ENCODE results near the gene KRT32.

KRT32 gene

DNA sequence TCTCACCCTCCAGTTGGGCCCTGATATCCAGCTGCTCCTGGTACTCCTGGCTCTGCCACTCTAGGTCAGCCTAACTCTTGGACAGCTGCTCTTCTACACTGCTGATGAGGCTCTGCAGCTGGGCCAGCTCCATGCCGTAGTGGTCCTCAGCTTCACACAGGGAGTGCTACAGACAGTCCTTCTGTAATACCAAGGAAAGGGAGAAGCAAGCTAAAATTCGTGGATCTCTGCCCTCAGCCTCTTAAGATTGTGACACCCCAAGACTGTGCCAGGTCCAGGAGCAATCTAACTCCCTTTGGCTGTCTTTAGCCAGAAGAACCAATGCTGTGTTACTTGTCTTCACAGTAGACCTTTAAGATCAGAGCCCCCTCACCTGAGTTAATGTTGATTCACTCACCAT, 18.7 kb downstream of the KRT32 start:
- Histone ChIP-seq H3K9ac (ENCODE audit: low read depth in 1 of 2, low read length in 2 of 2) (no peak overlapping the region), H3K9me3 (ENCODE audit: control insufficient read depth in 1 of 2, low read length in 2 of 2) (no peaks in the 10 kb centered on the region)

DNA sequence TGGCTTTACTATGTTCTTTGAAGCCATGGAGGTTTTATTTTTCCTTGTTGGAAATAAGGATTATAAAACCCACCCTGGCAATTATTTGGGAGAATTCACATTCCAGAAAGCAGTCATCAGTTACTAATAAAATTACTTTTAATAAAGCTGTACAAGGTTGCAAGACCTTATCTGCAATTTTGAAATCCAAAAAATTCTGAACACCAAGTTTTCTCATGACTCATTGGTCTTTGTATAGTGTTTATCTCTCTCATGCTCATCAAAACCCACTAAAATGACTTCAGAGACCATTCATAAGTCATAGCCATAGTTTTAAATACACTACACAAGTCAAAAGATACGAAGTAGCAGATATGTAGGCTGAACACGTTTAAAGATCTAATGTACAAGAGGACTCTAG, 20.4 kb downstream of the KRT32 start:
- no peaks in the 10 kb centered on the region for H3K9me3 ChIP-seq (ENCODE audit: control insufficient read depth in 1 of 2, low read length in 2 of 2)
- no peak overlapping the region for H3K4me3 ChIP-seq (ENCODE audit: low read depth in 1 of 2, low read length in 2 of 2)
- H3K4me1 ChIP-seq (ENCODE audit: control insufficient read depth in 1 of 2, insufficient read depth in 2 of 2, low read length in 2 of 2): no peaks in the 10 kb centered on the region
- H3K36me3 ChIP-seq (ENCODE audit: control insufficient read depth in 1 of 2, insufficient read depth in 2 of 2, low read length in 2 of 2): no peaks in the 10 kb centered on the region
- peaks cover 0 to 6% of the 10 kb centered on the region in 2 donors for H3K27me3 ChIP-seq (ENCODE audit: control insufficient read depth in 1 of 2, insufficient read depth in 2 of 2, low read length in 2 of 2)
- H3K27ac ChIP-seq (ENCODE audit: low read depth, low read length): no peak overlapping the region
- no peak overlapping the region for H3K9ac ChIP-seq (ENCODE audit: low read depth in 1 of 2, low read length in 2 of 2)

More for the DNA sequence above, 18.7 kb downstream of the KRT32 start:
- H3K27ac ChIP-seq (ENCODE audit: low read depth, low read length): no peak overlapping the region
- no peaks in the 10 kb centered on the region for H3K36me3 ChIP-seq (ENCODE audit: control insufficient read depth in 1 of 2, insufficient read depth in 2 of 2, low read length in 2 of 2)
- H3K27me3 ChIP-seq (ENCODE audit: control insufficient read depth in 1 of 2, insufficient read depth in 2 of 2, low read length in 2 of 2): no peaks in the 10 kb centered on the region
- H3K4me3 ChIP-seq (ENCODE audit: low read depth in 1 of 2, low read length in 2 of 2): no peak overlapping the region
- H3K4me1 ChIP-seq (ENCODE audit: control insufficient read depth in 1 of 2, insufficient read depth in 2 of 2, low read length in 2 of 2): no peaks in the 10 kb centered on the region

DNA sequence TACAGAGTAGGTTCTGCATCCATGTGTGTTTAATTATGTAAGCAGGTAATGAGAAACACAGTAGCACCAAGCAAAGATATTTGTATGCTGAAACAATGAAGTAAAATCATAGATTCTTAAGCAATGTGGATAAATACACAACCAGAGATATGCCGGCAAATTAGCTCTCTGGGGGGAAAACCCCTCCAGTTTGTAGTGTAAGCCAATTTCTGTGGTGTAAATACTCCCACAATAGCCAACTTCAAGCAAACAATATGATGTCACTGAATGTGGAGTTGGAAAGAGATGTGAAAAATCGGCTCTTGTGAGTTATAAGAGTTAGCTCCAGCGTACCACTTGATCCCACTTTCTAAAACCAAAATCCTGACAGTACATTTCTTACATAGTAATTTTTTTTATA, 22.5 kb downstream of the KRT32 start:
- Histone ChIP-seq H3K4me1 (ENCODE audit: control insufficient read depth in 1 of 2, insufficient read depth in 2 of 2, low read length in 2 of 2) (no peaks in the 10 kb centered on the region), H3K27ac (ENCODE audit: low read depth, low read length) (no peak overlapping the region), H3K36me3 (ENCODE audit: control insufficient read depth in 1 of 2, insufficient read depth in 2 of 2, low read length in 2 of 2) (no peaks in the 10 kb centered on the region), H3K4me3 (ENCODE audit: low read depth in 1 of 2, low read length in 2 of 2) (no peak overlapping the region), H3K27me3 (ENCODE audit: control insufficient read depth in 1 of 2, insufficient read depth in 2 of 2, low read length in 2 of 2) (peaks cover 0 to 6% of the 10 kb centered on the region in 2 donors), H3K9ac (ENCODE audit: low read depth in 1 of 2, low read length in 2 of 2) (no peak overlapping the region), H3K9me3 (ENCODE audit: control insufficient read depth in 1 of 2, low read length in 2 of 2) (no peaks in the 10 kb centered on the region)

- Histone ChIP-seq H3K9ac (ENCODE audit: low read depth in 1 of 2, low read length in 2 of 2) (no peak overlapping the region), H3K36me3 (ENCODE audit: control insufficient read depth in 1 of 2, insufficient read depth in 2 of 2, low read length in 2 of 2) (no peaks in the 10 kb centered on the region), H3K9me3 (ENCODE audit: control insufficient read depth in 1 of 2, low read length in 2 of 2) (no peaks in the 10 kb centered on the region), H3K27me3 (ENCODE audit: control insufficient read depth in 1 of 2, insufficient read depth in 2 of 2, low read length in 2 of 2) (peaks cover 0 to 6% of the 10 kb centered on the region in 2 donors), H3K4me3 (ENCODE audit: low read depth in 1 of 2, low read length in 2 of 2) (no peak overlapping the region), H3K27ac (ENCODE audit: low read depth, low read length) (no peak overlapping the region), H3K4me1 (ENCODE audit: control insufficient read depth in 1 of 2, insufficient read depth in 2 of 2, low read length in 2 of 2) (no peaks in the 10 kb centered on the region)
Observed at GRCh38 chr17:41444186-41444585, 23.0 kb downstream of the KRT32 start.

GRCh38 chr17:41442739-41443138, 24.4 kb downstream of the KRT32 start:
- H3K4me3 ChIP-seq (ENCODE audit: low read depth in 1 of 2, low read length in 2 of 2): no peak overlapping the region
- no peak overlapping the region for H3K9ac ChIP-seq (ENCODE audit: low read depth in 1 of 2, low read length in 2 of 2)
- no peaks in the 10 kb centered on the region for H3K36me3 ChIP-seq (ENCODE audit: control insufficient read depth in 1 of 2, insufficient read depth in 2 of 2, low read length in 2 of 2)
- H3K27me3 ChIP-seq (ENCODE audit: control insufficient read depth in 1 of 2, insufficient read depth in 2 of 2, low read length in 2 of 2): peaks cover 0 to 6% of the 10 kb centered on the region in 2 donors
- no peaks in the 10 kb centered on the region for H3K4me1 ChIP-seq (ENCODE audit: control insufficient read depth in 1 of 2, insufficient read depth in 2 of 2, low read length in 2 of 2)
- H3K27ac ChIP-seq (ENCODE audit: low read depth, low read length): no peak overlapping the region
- H3K9me3 ChIP-seq (ENCODE audit: control insufficient read depth in 1 of 2, low read length in 2 of 2): no peaks in the 10 kb centered on the region

DNA sequence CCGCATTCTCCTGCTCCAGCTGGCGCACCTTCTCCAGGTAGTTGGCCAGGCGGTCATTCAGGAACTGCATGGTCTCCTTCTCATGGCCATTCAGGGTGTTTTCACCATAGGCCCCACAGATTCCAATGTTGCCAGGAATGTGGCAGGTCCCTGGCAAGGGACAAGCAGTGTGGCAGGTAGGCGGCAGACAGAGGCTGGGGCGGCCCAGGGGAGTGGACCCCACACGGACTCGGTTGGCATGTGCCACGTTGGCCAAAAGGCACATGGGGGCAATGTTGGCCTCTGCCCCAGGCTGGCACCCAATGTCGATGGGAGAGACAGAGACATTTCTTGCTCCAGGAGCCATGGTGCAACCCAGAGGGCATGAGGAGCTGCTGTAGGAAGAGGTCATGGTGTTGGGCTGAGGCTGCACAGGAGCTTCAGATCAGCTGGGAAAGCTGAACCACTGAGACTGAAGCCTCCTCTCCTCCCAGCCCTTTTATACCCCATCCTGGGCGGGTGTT, 26.6 kb downstream of the KRT32 start, which contains the start of gene KRT38:
KRT38 (minus strand) TSS at position 453 of the 503 bp plus-strand sequence; CDS start at position 391, 62 bp downstream.
- Histone ChIP-seq H3K9me3 (ENCODE audit: control insufficient read depth in 1 of 2, low read length in 2 of 2) (no peaks in the 10 kb centered on the region), H3K27ac (ENCODE audit: low read depth, low read length) (no peak within 1 kb of the TSS), H3K4me1 (ENCODE audit: control insufficient read depth in 1 of 2, insufficient read depth in 2 of 2, low read length in 2 of 2) (no peaks in the 10 kb centered on the region)

GRCh38 chr17:41439375-41439774, 27.8 kb downstream of the KRT32 start:
- Histone ChIP-seq H3K4me3 (ENCODE audit: low read depth in 1 of 2, low read length in 2 of 2) (no peak overlapping the region), H3K4me1 (ENCODE audit: control insufficient read depth in 1 of 2, insufficient read depth in 2 of 2, low read length in 2 of 2) (no peaks in the 10 kb centered on the region), H3K9ac (ENCODE audit: low read depth in 1 of 2, low read length in 2 of 2) (no peak overlapping the region), H3K36me3 (ENCODE audit: control insufficient read depth in 1 of 2, insufficient read depth in 2 of 2, low read length in 2 of 2) (no peaks in the 10 kb centered on the region), H3K9me3 (ENCODE audit: control insufficient read depth in 1 of 2, low read length in 2 of 2) (no peaks in the 10 kb centered on the region), H3K27me3 (ENCODE audit: control insufficient read depth in 1 of 2, insufficient read depth in 2 of 2, low read length in 2 of 2) (peaks cover 0 to 6% of the 10 kb centered on the region in 2 donors), H3K27ac (ENCODE audit: low read depth, low read length) (no peak overlapping the region)

More for the DNA sequence above, 26.6 kb downstream of the KRT32 start, which contains the start of gene KRT38:
- peaks cover 0 to 6% of the 10 kb centered on the region in 2 donors for H3K27me3 ChIP-seq (ENCODE audit: control insufficient read depth in 1 of 2, insufficient read depth in 2 of 2, low read length in 2 of 2)
- H3K4me3 ChIP-seq (ENCODE audit: low read depth in 1 of 2, low read length in 2 of 2): no peak within 1 kb of the TSS
- no peaks in the 10 kb centered on the region for H3K36me3 ChIP-seq (ENCODE audit: control insufficient read depth in 1 of 2, insufficient read depth in 2 of 2, low read length in 2 of 2)
- no peak within 1 kb of the TSS for H3K9ac ChIP-seq (ENCODE audit: low read depth in 1 of 2, low read length in 2 of 2)

DNA sequence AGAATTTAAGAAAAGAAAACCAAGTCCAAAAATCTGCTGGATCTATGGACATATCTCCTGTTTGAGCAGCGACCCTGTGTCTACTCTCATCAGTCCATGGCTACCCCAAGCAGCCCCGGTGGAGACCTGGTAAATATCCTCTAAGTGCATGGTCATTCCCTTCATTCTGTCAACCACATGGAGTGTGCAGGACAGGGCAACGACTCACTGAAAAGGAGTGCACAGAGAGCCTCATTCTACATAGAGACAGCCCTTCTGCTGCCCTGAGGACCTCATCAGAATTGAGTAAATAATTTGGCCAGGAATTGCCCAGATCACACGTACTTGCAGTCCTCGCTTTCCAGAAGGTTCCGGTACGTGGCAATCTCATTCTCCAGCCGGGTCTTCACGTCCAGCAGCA, 29.4 kb downstream of the KRT32 start:
- Histone ChIP-seq H3K4me3 (ENCODE audit: low read depth in 1 of 2, low read length in 2 of 2) (no peak overlapping the region), H3K9ac (ENCODE audit: low read depth in 1 of 2, low read length in 2 of 2) (no peak overlapping the region), H3K27ac (ENCODE audit: low read depth, low read length) (no peak overlapping the region), H3K4me1 (ENCODE audit: control insufficient read depth in 1 of 2, insufficient read depth in 2 of 2, low read length in 2 of 2) (no peaks in the 10 kb centered on the region), H3K9me3 (ENCODE audit: control insufficient read depth in 1 of 2, low read length in 2 of 2) (no peaks in the 10 kb centered on the region), H3K27me3 (ENCODE audit: control insufficient read depth in 1 of 2, insufficient read depth in 2 of 2, low read length in 2 of 2) (peaks cover 0 to 4% of the 10 kb centered on the region in 2 donors), H3K36me3 (ENCODE audit: control insufficient read depth in 1 of 2, insufficient read depth in 2 of 2, low read length in 2 of 2) (no peaks in the 10 kb centered on the region)

- Histone ChIP-seq H3K9me3 (ENCODE audit: control insufficient read depth in 1 of 2, low read length in 2 of 2) (no peaks in the 10 kb centered on the region), H3K36me3 (ENCODE audit: control insufficient read depth in 1 of 2, insufficient read depth in 2 of 2, low read length in 2 of 2) (no peaks in the 10 kb centered on the region), H3K27ac (ENCODE audit: low read depth, low read length) (no peak overlapping the region), H3K4me3 (ENCODE audit: low read depth in 1 of 2, low read length in 2 of 2) (no peak overlapping the region), H3K4me1 (ENCODE audit: control insufficient read depth in 1 of 2, insufficient read depth in 2 of 2, low read length in 2 of 2) (no peaks in the 10 kb centered on the region), H3K27me3 (ENCODE audit: control insufficient read depth in 1 of 2, insufficient read depth in 2 of 2, low read length in 2 of 2) (no peaks in the 10 kb centered on the region), H3K9ac (ENCODE audit: low read depth in 1 of 2, low read length in 2 of 2) (no peak overlapping the region)
Observed at GRCh38 chr17:41437254-41437653, 29.9 kb downstream of the KRT32 start.

DNA sequence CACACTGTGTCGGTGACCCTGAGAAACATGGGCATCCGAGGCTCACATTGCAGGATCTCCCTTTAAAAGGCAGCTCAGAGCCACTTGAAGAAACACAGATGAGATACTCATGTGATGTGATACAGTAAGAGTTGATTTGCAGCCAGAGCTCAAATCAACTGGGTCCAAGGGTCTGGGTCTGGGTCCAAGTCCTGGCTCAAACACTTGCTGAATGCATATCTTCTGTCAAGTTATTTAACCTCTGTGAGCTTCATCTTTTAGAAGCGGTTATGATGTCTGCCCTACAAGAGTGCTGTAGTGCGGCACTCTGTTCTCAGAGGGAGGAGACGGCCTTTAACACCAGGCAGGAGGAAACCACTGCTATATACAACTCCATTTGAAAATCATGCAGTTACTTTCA, 32.8 kb downstream of the KRT32 start:
- no peaks in the 10 kb centered on the region for H3K36me3 ChIP-seq (ENCODE audit: control insufficient read depth in 1 of 2, insufficient read depth in 2 of 2, low read length in 2 of 2)
- H3K27ac ChIP-seq (ENCODE audit: low read depth, low read length): no peak overlapping the region
- no peaks in the 10 kb centered on the region for H3K4me1 ChIP-seq (ENCODE audit: control insufficient read depth in 1 of 2, insufficient read depth in 2 of 2, low read length in 2 of 2)
- H3K9me3 ChIP-seq (ENCODE audit: control insufficient read depth in 1 of 2, low read length in 2 of 2): no peaks in the 10 kb centered on the region
- H3K4me3 ChIP-seq (ENCODE audit: low read depth in 1 of 2, low read length in 2 of 2): no peak overlapping the region
- H3K27me3 ChIP-seq (ENCODE audit: control insufficient read depth in 1 of 2, insufficient read depth in 2 of 2, low read length in 2 of 2): no peaks in the 10 kb centered on the region
- H3K9ac ChIP-seq (ENCODE audit: low read depth in 1 of 2, low read length in 2 of 2): no peak overlapping the region

- Histone ChIP-seq H3K4me1 (ENCODE audit: control insufficient read depth in 1 of 2, insufficient read depth in 2 of 2, low read length in 2 of 2) (no peaks in the 10 kb centered on the region), H3K27me3 (ENCODE audit: control insufficient read depth in 1 of 2, insufficient read depth in 2 of 2, low read length in 2 of 2) (no peaks in the 10 kb centered on the region), H3K27ac (ENCODE audit: low read depth, low read length) (no peak overlapping the region), H3K36me3 (ENCODE audit: control insufficient read depth in 1 of 2, insufficient read depth in 2 of 2, low read length in 2 of 2) (no peaks in the 10 kb centered on the region), H3K4me3 (ENCODE audit: low read depth in 1 of 2, low read length in 2 of 2) (no peak overlapping the region), H3K9me3 (ENCODE audit: control insufficient read depth in 1 of 2, low read length in 2 of 2) (no peaks in the 10 kb centered on the region), H3K9ac (ENCODE audit: low read depth in 1 of 2, low read length in 2 of 2) (no peak overlapping the region)
Observed at GRCh38 chr17:41434005-41434404, 33.2 kb downstream of the KRT32 start.

Measured in duodenal mucosa (tissue), 2 donors.